Measurements from ENCODE around the gene DAAM1. TPM values are rescaled to one million over a fixed set of nuclear protein-coding genes. Genes with fewer than 3 reads are reported as not detected.

Gene DAAM1
- total RNA-seq, 2 experiments from 2014 or later: 22.2 to 22.4 TPM

DNA sequence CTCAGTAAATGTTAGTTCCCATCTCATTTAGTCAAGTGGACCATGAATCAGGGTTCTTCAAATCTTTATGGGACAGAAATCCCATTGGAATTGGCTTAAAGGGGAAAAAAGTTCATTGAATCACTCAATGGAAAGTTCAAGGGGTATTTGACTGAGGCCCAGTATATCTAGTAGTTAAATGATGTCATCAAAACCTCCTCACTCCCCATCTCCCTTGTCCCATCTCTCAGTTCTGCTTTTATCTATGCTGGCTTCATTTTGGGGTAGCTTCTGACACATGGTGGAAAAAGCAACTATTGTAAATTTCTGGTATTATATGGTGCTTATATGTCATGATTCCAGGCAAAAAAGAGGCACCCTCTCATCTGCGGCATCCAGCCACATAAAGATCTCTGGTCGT is 51.9 kb downstream of the DAAM1 start:
- Mint-ChIP-seq H3K36me3 (ENCODE audit: low read depth) (peaks cover 2% of the 10 kb centered on the region), H3K27me3 (no peaks in the 10 kb centered on the region), H3K4me1 (peaks cover 5% of the 10 kb centered on the region), H3K27ac (no peak overlapping the region), H3K9me3 (peaks cover 5% of the 10 kb centered on the region), H3K4me3 (no peak overlapping the region)
- ChIA-PET POLR2A (no interaction called here), CTCF (no interaction called here)
- no peak for DNase-seq

DNA sequence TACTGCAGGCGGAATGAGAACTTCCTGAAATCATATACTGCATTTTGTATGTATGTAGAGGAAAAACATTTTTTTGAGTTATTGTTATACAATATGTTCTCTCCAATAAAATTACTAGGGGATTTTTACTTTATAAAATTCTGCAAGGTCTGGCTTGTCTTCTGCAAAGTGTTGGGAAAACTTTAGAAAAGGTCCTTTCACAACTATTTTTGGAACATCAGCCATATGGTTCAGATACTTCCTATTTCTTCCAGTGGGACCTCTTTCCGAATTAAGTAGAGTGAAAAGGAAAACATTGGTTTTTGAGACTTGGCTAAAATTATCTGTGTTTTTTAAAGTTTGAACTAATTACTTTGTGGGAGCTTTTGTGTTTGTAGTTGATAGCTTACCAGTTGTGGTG is 52.7 kb downstream of the DAAM1 start:
- ChIA-PET POLR2A (no interaction called here), CTCF (no interaction called here)
- Mint-ChIP-seq H3K27me3 (no peaks in the 10 kb centered on the region), H3K4me3 (no peak overlapping the region), H3K27ac (no peak overlapping the region), H3K36me3 (ENCODE audit: low read depth) (peaks cover 2% of the 10 kb centered on the region), H3K4me1 (peaks cover 11% of the 10 kb centered on the region), H3K9me3 (peaks cover 5% of the 10 kb centered on the region)
- no peak for DNase-seq

DNA sequence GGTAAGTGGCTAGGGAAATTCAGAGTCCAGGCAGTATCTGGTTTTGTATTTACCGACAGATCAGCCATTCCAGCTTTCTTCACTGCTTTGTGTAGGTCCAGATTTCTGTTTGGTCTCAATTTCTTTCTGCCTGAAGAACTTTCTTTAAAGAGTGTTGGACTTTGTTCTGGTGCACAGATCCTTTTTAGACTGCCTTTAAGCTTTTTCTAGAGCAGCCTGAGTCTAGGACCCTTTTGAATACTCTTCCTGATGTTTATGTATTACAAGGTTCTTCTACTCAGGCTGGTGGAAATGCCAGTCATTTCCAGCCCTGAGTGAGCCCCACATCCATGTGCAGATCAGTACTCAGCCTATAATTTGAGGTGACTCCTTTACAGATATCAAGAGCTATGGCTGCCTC is 54.7 kb downstream of the DAAM1 start:
- POLR2A ChIA-PET: no interaction called here
- no peak overlapping the region for H3K27ac Mint-ChIP-seq
- H3K27me3 Mint-ChIP-seq: no peaks in the 10 kb centered on the region
- DNase-seq: no peak
- no peak overlapping the region for H3K4me3 Mint-ChIP-seq
- CTCF ChIA-PET: no interaction called here
- peaks cover 12% of the 10 kb centered on the region for H3K4me1 Mint-ChIP-seq
- H3K9me3 Mint-ChIP-seq: peaks cover 5% of the 10 kb centered on the region
- H3K36me3 Mint-ChIP-seq (ENCODE audit: low read depth): peaks cover 2% of the 10 kb centered on the region

DNA sequence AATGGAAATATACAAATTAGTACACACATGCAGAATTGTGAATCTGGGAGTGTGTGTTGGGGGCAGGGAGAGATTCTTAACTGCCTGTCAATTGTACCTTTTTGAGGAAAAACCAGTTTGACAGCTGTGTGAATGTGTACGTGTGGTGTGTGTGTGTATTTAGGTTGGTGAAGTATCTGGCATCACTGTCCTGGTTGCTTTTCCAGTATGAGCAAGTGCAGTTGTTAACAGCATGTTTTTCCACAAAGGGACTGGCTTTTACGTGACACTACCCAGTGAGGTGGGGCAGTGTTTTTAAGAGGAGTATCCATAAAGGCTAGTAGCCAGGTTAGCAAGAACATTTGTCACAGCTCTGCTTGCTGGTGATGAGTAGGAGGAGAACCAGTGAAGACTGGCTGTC is 56.1 kb downstream of the DAAM1 start:
- H3K9me3 Mint-ChIP-seq: peaks cover 5% of the 10 kb centered on the region
- POLR2A ChIA-PET: no interaction called here
- no peak overlapping the region for H3K27ac Mint-ChIP-seq
- no peaks in the 10 kb centered on the region for H3K27me3 Mint-ChIP-seq
- CTCF ChIA-PET: no interaction called here
- H3K36me3 Mint-ChIP-seq (ENCODE audit: low read depth): peaks cover 2% of the 10 kb centered on the region
- H3K4me1 Mint-ChIP-seq: peaks cover 12% of the 10 kb centered on the region
- DNase-seq: no peak
- H3K4me3 Mint-ChIP-seq: no peak overlapping the region

DNA sequence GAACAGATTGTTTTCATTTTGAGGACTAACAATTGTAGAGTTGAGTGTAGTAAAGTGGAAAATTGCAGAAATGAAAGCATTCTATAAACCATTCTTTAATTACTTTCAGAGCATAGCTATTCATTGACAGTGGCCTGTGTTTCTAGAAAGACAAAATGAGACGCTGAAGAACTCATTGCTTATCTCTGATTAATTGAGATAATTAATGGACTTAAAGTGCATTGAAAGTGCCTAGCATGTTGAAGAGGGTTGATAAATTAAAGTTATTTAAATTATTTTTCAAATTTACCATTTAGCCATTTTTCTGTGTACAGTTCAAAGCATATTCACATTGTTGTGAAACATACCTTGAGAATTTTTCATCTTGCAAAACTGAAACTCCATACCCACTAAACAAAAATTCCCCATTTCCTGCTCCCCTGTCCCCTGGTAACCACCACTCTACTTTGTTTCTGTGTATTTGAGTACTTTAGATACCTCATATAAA is 57.4 kb downstream of the DAAM1 start:
- H3K4me1 Mint-ChIP-seq: peaks cover 12% of the 10 kb centered on the region
- H3K9me3 Mint-ChIP-seq: peaks cover 5% of the 10 kb centered on the region
- DNase-seq: no peak
- CTCF ChIA-PET: no interaction called here
- POLR2A ChIA-PET: no interaction called here
- H3K27ac Mint-ChIP-seq: no peak overlapping the region
- H3K36me3 Mint-ChIP-seq (ENCODE audit: low read depth): peaks cover 2% of the 10 kb centered on the region
- no peaks in the 10 kb centered on the region for H3K27me3 Mint-ChIP-seq
- no peak overlapping the region for H3K4me3 Mint-ChIP-seq

DNA sequence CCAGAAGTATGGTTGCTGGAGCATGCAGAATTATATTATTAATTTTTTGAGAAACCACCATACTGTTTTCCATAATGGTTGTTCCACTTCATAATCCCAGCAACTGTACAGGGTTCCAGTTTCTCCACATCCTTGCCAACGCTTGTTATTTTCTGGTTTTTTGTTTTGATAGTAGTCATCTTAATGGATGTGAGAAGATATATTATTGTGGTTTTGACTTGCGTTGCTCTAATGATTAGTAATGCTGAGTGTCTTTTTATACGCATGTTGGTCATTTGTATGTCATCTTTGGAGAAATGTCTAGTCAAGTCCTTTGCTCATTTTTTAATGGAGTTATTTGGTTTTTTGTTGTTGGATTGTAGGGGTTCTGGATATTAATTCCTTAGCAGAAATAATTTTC is 58.1 kb downstream of the DAAM1 start:
- H3K9me3 Mint-ChIP-seq: peaks cover 5% of the 10 kb centered on the region
- H3K36me3 Mint-ChIP-seq (ENCODE audit: low read depth): peaks cover 2% of the 10 kb centered on the region
- H3K27me3 Mint-ChIP-seq: no peaks in the 10 kb centered on the region
- H3K27ac Mint-ChIP-seq: no peak overlapping the region
- no peak overlapping the region for H3K4me3 Mint-ChIP-seq
- DNase-seq: no peak
- H3K4me1 Mint-ChIP-seq: peaks cover 12% of the 10 kb centered on the region
- ChIA-PET CTCF (no interaction called here), POLR2A (no interaction called here)

DNA sequence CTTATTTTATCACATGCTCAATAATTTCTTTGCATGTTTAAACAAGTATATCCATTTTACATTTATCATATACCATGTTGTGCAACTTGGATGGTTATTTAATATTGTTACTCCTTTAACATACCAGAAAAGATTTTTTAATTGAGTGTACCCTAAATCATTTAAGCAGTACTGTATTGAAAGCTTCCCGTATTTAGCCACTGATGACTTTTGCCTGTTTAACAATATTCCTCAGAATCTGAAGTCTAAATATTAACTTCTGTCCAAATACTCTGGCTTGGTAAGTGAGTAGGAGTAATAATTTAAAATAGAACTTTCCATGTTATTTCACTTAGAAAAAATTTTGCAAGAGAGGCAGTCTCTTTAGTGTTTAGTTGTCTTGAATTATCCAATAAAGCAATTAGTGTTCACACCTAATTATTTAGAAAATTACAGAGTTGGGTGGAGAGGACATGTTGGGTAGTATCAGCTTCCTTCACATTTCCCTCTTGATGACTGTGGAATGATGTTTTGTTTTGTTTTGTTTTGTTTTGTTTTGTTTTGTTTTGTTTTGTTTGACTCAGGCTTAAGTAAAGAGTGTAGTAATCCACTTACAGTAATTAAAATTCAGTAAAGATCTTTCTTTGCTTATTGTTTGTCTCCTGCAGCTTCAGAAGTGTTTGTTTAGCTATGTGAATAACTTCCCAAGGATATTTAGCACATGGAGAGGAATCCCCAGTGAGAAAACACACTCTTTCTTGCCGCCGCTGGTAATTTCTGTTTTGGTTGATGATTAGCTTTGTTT is 59.5 kb downstream of the DAAM1 start:
- Mint-ChIP-seq H3K9me3 (peaks cover 5% of the 10 kb centered on the region), H3K27me3 (no peaks in the 10 kb centered on the region), H3K4me3 (no peak overlapping the region), H3K4me1 (peaks cover 12% of the 10 kb centered on the region), H3K36me3 (ENCODE audit: low read depth) (peaks cover 2% of the 10 kb centered on the region), H3K27ac (no peak overlapping the region)
- no peak for DNase-seq
- ChIA-PET CTCF (no interaction called here), POLR2A (no interaction called here)

DNA sequence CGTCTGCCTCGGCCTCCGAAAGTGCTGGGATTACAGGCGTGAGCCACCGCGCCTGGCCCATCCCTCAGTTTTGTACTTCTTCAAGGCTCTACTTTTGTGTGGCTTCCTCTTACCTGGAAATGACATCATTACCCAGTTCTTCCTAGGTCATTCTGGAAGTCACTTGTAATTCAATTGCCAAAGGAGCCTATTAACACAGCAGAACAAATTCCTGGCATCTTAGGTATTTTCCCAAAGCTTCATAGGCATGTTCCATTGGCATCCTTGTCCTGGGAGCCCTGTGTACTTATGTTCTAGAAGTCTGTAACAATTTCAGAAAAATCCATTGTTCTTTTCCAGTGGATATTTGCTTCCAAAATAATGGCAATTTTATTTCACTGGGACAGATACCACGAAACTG is 60.6 kb downstream of the DAAM1 start:
- H3K4me1 Mint-ChIP-seq: peaks cover 12% of the 10 kb centered on the region
- DNase-seq: no peak
- H3K9me3 Mint-ChIP-seq: peaks cover 2% of the 10 kb centered on the region
- peaks cover 2% of the 10 kb centered on the region for H3K36me3 Mint-ChIP-seq (ENCODE audit: low read depth)
- ChIA-PET POLR2A (no interaction called here), CTCF (no interaction called here)
- H3K27ac Mint-ChIP-seq: no peak overlapping the region
- H3K4me3 Mint-ChIP-seq: no peak overlapping the region
- no peaks in the 10 kb centered on the region for H3K27me3 Mint-ChIP-seq

DNA sequence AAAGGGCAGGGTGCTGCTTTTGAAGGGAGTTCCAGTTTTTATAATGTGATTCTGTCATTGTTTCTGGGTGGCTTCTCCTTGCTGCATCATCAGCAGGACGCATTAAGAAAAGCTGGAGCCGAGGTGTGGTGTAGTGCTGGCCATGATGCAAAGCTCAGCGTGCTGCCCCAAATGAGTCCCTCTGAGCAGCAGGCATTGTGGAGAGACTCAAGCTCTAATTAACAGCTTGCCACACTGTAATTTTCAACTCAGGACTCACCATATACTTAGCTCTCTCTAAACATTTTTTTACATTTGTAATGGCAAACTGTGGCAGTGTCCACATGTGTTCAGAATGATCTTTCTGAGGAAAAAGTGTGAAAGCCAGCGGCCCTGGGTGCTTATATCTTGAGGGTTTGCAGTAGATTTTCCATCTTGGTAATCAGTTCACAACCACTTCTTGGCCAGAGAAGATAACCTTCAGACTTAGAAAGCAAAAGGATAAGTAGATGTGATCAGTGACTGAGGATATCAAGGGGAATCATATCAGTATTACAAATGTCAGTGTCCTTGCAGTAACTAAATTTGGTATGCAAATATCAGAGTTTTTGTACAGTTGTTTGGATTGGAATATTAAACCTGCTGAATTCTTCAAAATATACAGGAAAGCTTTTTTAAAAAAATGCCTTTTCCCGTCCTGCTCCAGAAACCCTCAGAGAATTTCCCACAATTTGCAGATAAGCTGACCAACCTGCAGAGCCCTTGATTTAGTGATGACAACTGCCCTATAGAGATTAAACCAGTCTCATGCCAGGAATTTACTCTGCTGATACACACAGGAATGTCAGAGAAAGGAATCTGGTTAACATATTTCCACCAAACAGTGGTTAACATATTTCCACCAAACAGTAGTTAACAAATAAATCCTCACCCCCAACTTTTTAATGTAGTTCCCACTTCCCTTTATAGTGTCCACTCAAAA is 63.6 kb downstream of the DAAM1 start:
- H3K27ac Mint-ChIP-seq: no peak overlapping the region
- H3K9me3 Mint-ChIP-seq: no peaks in the 10 kb centered on the region
- CTCF ChIA-PET: no interaction called here
- no peak overlapping the region for H3K4me3 Mint-ChIP-seq
- POLR2A ChIA-PET: no interaction called here
- no peaks in the 10 kb centered on the region for H3K36me3 Mint-ChIP-seq (ENCODE audit: low read depth)
- H3K4me1 Mint-ChIP-seq: no peaks in the 10 kb centered on the region
- no peaks in the 10 kb centered on the region for H3K27me3 Mint-ChIP-seq
- no peak for DNase-seq

DNA sequence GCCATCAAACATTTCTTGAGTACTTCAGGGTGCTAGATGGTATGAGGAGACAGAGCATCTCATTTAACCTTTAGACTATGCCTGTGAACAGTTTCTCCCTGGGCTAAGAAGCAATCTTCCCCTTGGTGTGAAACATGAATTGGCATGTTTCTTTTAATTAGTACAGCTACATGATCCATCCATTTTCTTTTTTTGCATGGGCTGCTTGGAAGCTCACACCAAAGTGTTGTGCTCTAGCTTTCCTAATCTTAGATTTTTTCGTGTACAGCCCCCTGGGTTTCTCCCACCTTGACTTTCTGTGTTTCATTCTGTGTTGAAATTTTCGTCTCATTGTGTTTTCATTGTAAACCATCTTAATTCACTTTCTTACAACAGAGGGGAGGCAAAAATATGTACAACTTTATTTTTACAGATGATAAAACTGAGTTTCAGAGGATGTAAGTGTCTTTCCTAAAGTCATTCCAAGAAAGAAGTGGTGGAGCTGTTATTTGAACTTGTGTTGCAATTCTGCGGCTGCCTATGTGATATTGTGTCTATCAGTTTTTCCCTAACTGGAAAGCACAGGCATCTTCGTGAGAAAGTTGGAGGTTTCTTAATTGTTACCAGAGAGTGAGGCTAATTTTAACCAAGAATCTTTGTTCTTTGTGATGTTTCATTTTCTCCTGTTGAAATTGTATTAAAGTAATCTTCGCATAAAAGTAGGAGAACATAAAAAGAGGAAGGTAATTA is 64.5 kb downstream of the DAAM1 start:
- Mint-ChIP-seq H3K36me3 (ENCODE audit: low read depth) (no peaks in the 10 kb centered on the region), H3K27me3 (no peaks in the 10 kb centered on the region), H3K27ac (no peak overlapping the region), H3K9me3 (no peaks in the 10 kb centered on the region), H3K4me3 (no peak overlapping the region), H3K4me1 (no peaks in the 10 kb centered on the region)
- no peak for DNase-seq
- ChIA-PET CTCF (no interaction called here), POLR2A (no interaction called here)

DNA sequence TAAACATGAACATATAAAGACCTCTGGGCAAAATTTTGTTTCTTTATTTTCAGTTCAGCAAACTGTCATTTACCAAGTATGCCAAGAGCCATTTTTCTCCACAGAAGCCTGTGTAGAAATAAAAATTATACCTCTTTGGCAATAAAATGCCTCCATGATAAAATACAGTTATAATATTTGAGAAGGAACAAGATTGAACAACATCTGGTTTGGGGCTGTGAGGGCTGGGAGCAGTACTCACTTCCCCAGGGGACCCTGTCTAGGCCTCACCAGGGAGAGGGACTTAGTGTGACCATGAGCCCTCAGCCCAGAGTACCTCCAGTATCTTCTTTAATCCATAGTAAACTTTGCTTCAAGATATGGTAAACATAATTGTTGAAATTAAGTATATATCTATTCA is 65.1 kb downstream of the DAAM1 start:
- ChIA-PET POLR2A (no interaction called here), CTCF (no interaction called here)
- Mint-ChIP-seq H3K27me3 (no peaks in the 10 kb centered on the region), H3K4me3 (no peak overlapping the region), H3K36me3 (ENCODE audit: low read depth) (no peaks in the 10 kb centered on the region), H3K4me1 (no peaks in the 10 kb centered on the region), H3K27ac (no peak overlapping the region), H3K9me3 (no peaks in the 10 kb centered on the region)
- no peak for DNase-seq

DNA sequence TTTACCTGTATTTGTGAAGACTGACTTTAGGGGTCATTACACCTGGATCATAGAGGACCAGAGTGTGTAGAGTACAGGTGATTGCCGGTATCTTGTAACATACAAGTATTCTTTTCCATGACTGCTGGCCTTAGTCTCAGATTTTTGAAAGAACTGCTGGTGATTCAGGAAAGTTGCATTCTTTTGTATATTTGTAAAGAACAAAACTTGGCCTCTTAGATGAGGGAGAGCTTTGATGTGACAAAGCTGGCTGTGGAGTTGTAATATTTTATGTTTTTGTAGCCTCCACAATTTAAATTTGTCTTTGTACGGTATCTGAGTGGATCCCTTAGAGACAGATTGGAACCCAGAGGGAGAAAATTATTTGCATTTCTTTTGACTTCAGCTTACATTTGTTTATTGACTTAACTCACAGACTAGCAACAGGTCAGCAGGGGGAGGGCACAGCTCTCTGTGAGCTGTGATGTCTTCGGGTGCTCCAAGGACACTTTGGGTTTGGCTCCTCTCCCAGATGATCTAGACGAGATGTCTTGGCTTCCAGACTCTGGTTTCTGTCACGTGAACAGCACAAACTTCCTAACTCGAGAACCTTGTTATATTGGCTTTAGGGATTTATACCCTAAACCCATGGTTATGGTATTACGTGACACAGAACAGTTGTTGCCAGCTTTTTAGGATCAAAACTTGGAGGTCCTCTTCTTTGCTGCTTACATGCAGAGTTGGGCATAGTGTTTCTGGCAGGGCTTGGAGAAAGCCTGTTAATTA is 65.9 kb downstream of the DAAM1 start:
- H3K4me1 Mint-ChIP-seq: no peaks in the 10 kb centered on the region
- no peak overlapping the region for H3K4me3 Mint-ChIP-seq
- H3K9me3 Mint-ChIP-seq: no peaks in the 10 kb centered on the region
- H3K27ac Mint-ChIP-seq: no peak overlapping the region
- DNase-seq: no peak
- ChIA-PET POLR2A (no interaction called here), CTCF (no interaction called here)
- H3K36me3 Mint-ChIP-seq (ENCODE audit: low read depth): no peaks in the 10 kb centered on the region
- no peaks in the 10 kb centered on the region for H3K27me3 Mint-ChIP-seq

Measured in activated CD4-positive, alpha-beta memory T cell treated with anti-CD3 and anti-CD28 coated beads, Interleukin-2, amount 10 ng/mL, durations not matched to agents 7 days and 5 days (primary cell).